ENCODE results near the gene KLK5.

KLK5 gene

DNA sequence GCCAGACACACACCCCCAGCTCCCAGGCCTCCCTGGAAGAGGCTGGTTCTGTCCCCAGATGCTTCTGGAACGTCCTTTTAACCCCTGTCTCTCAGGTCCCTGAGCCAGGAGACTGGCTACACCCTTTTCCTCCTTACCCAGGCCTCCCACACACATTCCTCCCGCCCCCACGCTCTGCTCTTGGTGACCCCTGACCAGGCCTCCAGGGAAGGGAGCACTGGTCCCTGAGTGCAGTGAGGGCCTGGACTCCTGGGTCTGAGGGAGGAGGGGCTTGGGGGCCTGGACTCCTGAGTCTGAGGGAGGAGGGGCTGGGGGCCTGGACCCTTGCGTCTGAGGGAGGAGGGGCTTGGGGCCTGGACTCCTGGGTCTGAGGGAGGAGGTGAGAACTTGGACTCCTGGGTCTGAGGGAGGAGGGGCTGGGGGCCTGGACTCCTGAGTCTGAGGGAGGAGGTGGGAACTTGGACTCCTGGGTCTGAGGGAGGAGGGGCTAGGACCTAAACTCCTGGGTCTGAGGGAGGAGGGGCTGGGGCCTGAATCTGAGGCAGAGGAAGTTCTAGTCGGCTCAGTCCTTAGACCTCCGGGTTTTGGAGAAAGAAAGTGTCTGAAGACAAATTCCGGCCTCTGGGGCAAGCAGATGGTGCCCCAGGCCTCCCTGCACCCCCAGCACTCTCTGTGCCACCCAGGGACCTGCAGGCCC, 16.0 kb upstream of the KLK5 start:
- DNase-seq, result no peak

GRCh38 chr19:50967929-50968715, 15.3 kb upstream of the KLK5 start:
- DNase-seq, result no peak

DNA sequence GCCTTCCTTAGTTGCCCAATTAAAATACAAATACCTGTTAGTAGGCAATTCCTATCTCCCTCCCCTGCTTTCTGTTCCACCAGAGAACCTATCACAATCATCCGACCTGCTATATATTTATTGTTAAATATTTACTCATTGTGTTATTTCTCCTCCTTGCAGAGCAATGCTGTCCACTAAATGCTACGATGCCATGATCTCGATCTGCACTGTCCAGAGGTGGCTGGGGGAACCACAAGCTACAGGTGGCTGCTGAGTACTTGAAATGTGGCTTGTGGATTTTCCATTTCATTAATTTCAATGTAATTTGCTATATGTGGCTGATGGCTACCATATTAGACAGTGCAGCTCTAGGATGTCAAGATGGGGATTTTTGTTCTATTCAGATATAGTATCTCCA, 11.4 kb upstream of the KLK5 start:
- DNase-seq, result no peak

- DNase-seq, result no peak
Observed at GRCh38 chr19:50963381-50963780, 10.5 kb upstream of the KLK5 start.

DNA sequence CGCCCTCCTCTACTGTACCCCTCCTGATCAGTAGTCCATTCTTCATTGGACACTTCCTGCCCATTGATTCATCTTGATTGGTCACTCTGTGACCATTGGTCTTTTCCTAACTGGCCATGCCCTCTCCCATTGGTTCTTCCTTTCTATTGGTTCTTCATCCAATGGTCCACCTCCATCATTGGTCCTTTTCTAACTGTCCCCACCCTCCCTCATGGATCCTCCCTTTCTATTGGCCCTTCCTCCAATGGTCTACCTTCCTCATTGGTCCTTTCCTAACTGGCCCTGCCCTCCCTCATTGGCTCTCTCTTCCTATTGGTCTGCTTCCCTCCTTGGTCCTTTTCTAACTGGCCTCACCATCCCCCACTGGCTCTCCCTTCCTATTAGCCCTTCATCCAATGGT, 9.4 kb upstream of the KLK5 start:
- DNase-seq, result no peak

DNA sequence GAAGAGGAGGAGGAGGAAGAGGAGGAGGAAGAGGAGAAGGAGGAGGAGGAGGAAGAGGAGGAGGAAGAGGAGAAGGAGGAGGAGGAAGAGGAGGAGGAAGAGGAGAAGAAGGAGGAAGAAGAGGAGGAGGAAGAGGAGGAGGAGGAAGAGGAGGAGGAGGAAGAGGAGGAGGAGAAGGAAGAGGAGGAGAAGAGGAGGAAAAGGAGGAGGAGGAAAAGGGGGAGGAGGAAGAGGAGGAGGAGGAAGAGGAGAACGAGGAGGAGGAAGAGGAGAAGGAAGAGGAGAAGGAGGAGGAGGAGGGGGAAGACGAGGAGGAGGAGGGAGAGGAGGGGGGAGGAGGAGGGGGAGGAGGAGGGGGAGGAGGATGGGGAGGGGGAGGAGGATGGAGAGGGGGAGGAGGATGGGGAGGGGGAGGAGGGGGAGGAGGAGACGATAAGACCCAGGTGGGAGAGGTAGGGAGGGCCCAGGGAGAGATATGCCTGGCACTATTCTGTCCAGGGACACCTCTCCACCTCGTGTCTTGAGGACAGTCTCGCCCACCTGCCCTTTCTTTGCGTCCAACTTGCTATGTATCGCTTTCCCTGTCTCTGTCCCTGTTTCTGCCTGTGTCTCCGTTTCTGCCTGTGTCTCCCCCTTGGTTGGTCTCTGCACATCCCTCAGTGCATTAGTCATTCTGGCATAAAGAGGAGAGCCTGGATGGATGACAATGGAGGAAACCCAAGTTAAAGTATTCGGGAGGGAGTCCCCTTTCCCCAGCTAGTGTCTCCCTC, 7.1 kb upstream of the KLK5 start:
- no peak for DNase-seq

GRCh38 chr19:50957587-50957986, 4.7 kb upstream of the KLK5 start:
- no peak for DNase-seq

GRCh38 chr19:50949861-50950260, 3.0 kb downstream of the KLK5 start:
- DNase-seq, result no peak

- DNase-seq, result no peak
Observed at GRCh38 chr19:50947123-50947522, 5.7 kb downstream of the KLK5 start.

DNA sequence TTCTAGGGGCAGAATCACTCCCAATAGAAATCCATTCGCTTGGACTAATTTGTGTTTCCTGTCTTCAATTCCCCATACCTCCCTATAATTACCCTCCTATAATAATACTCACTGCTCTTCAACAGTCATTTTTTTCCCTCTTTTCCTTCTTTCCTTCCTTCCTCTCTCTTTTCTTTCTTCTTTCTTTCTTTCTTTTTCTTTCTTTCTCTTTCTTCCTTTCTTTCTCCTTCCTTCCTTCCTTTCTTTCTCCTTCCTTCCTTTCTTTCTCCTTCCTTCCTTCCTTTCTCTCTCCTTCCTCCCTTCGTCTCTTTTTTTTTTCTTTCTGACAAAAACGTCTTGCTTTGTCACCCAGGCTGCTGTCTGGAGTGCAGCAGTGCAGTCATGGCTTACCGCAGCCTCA, 8.0 kb downstream of the KLK5 start:
- no peak for DNase-seq

DNA sequence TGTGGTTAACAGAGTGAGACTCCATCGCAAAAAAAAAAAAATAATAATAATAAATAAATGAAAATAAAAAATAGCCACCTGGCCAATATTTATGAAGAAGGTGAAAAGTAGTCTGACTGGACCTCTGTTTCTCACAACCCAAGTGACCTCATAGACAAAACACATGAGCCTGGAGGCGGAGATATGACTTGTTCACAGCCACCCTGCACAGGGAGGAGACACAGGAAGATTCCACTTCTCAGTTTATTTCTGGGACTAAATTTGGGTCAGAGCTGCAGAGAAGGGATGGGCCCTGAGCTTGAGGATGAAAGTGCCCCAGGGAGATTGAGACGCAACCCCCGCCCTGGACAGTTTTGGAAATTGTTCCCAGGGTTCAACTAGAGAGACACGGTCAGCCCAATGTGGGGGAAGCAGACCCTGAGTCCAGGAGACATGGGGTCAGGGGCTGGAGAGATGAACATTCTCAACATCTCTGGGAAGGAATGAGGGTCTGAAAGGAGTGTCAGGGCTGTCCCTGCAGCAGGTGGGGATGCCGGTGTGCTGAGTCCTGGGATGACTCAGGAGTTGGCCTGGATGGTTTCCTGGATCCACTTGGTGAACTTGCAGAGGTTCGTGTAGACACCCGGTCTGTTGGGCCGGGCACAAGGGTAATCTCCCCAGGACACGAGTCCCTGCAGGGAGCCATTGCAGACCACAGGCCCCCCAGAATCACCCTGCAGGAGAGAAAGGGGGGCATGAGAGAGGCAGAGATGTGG, 9.6 kb downstream of the KLK5 start:
- DNase-seq, result no peak

DNA sequence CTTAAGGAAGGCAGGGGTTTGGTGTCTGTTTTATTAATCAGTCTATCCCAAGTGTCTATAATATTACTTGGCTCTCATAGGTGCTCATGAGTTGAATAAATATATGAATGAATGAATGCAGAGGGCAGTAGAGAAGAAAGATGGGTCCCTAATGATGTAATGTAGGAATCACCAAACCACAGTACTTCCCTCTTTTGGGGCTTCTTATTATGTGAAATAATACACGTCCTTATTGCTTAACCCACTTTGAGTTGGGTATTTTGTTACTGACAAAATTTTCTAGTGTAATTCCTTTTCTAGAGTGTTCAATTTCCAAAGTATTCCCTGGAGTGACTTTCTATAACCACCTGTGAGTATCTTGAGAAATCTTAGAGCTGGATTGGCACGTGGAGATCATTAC, 13.2 kb downstream of the KLK5 start:
- DNase-seq, result no peak

- no peak for DNase-seq
Observed at GRCh38 chr19:50933640-50934039, 19.2 kb downstream of the KLK5 start.

GRCh38 chr19:50932690-50933083, 20.2 kb downstream of the KLK5 start:
- DNase-seq, result no peak

DNA sequence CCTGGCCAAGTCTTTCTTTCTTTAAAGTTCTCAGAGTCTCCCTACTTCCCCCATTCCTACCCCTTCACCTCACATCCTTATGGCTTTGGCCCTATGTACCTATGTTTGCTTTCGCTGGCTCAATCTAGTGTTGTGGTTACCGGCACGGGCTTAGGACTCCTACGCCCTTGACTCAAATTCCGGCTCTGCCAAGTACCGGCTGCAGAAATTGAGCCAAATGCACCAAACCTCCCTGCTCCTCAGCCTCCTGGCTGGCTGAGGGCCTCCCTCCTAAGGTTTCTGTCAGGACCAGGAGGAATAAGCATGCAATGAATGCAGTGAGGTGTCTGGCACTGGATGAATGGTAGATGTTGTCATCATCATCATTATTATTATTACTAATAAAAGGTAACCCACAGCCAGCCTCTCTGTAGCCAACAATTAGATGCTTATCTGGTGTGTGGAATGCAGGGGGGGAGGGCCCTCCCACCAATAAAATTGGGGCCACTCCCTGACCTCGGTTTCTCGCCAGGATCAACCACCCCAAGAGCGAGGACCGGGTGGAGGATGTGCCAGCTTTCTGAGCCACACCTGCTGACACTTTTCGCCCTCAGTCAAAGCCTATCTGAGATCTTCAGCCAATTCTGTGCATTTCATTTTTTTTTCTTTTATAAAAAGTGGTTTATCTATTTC, 20.7 kb downstream of the KLK5 start:
- DNase-seq, result no peak

GRCh38 chr19:50931023-50931422, 21.8 kb downstream of the KLK5 start:
- DNase-seq, result no peak

- DNase-seq, result no peak
Observed at GRCh38 chr19:50928831-50929230, 24.0 kb downstream of the KLK5 start.

DNA sequence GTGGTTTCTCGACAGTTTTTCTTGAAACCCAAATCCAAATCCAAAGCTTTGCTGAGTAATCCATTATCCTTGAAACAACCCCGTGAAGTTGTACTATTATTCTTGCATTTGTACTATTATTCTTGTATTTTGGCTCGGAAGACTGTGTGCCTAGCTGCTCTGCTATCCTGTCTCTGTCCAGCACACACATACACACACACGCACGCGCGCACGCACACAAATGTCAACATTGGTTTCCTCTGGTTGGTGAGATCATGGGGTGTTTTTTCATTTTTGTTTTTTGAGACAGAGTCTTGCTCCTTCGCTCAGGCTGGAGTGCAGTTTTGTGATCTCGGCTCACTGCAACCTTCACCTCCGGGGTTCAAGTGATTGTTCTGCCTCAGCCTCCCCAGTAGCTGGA, 26.7 kb downstream of the KLK5 start:
- DNase-seq, result no peak

GRCh38 chr19:50925734-50926133, 27.1 kb downstream of the KLK5 start:
- DNase-seq, result no peak

- no peak for DNase-seq
Observed at GRCh38 chr19:50924586-50924985, 28.3 kb downstream of the KLK5 start.

DNA sequence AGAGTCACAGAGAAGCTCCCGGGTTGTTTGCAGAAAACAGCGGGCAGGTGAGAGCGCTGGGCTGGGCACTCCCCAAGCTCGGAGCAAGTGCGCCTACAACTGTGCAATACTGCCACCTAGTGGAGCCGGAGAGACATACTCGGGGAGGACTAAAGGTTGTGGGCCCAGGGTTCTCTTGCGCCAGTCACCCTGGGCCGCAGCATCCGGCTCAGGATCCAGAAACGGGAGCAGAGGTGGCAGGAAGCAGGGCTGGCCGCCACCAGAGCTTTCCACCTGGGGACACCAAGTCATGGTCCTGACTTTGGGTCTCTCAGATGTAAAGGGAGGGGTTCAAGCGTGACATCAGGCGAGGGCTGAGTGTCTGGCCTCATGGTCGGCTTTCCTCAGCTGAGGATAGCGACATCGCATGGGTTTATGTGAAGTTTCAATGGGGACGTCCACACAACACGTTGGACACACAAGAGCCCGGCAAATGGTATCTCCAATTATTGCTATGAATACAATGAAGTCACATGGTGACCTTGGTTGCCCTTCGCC, 30.5 kb downstream of the KLK5 start:
- peak; percentile 74 for DNase-seq
